HL-60 (cell line): ENCODE results near the gene MCCC2.

Experiments used
- DNase-seq, 2 experiments: peaks; one replicate each; pipeline ENCODE4 v3.0.0-alpha.2; 2010 to 2020; ENCODE audit warnings: low read depth in 1 of 2, low spot score in 1 of 2
- H3K27ac ChIP-seq: fragments of 250-450 bp; sonication (Bioruptor Pico); replicated peaks from 2 replicates; pipeline ENCODE4 v1.5.1; 2020; ENCODE audit warnings: mild to moderate bottlenecking, moderate library complexity
- H3K27me3 ChIP-seq: fragments of 250-450 bp; sonication (Bioruptor Pico); 2 replicates; pipeline ENCODE4 v1.5.1; 2021; ENCODE audit warnings: mild to moderate bottlenecking, moderate library complexity; ENCODE audit not compliant: insufficient read depth, poor library complexity, severe bottlenecking
- H3K4me3 ChIP-seq: replicated peaks from 2 replicates; pipeline ENCODE4 v1.5.1; 2011; ENCODE audit warnings: mild to moderate bottlenecking, control low read depth, low read length; ENCODE audit not compliant: insufficient read depth
- CTCF ChIP-seq: IDR thresholded peaks from one replicate; pipeline ENCODE4 v1.5.1; 2011; ENCODE audit warnings: low read length, control low read depth, inconsistent platforms; ENCODE audit not compliant: insufficient read depth
- GABPA ChIP-seq: IDR thresholded peaks from 2 replicates; pipeline ENCODE4 v1.6.1; 2012; ENCODE audit warnings: low read depth
- POLR2AphosphoS5 ChIP-seq: IDR thresholded peaks from 2 replicates; pipeline ENCODE4 v1.6.1; 2012; ENCODE audit warnings: low read depth
- REST ChIP-seq: IDR thresholded peaks from 2 replicates; pipeline ENCODE4 v1.6.1; 2012; ENCODE audit warnings: low read depth; ENCODE audit not compliant: insufficient replicate concordance
- SPI1 ChIP-seq: IDR thresholded peaks from 2 replicates; pipeline ENCODE4 v1.6.1; 2012; ENCODE audit warnings: low read depth, mild to moderate bottlenecking, borderline replicate concordance

MCCC2 gene

GRCh38 chr5:71680510-71680909 is 93.4 kb downstream of the MCCC2 start:
- Histone ChIP-seq H3K27me3 (no peaks in the 10 kb centered on the region), H3K4me3 (no peak overlapping the region), H3K27ac (no peak overlapping the region)
- no peak for DNase-seq
- TF ChIP-seq GABPA (no peak), CTCF (no peak), REST (no peak)

- DNase-seq = no peak
- no peak overlapping the region for H3K4me3 ChIP-seq
- no peak for TF ChIP-seq REST
- no peak for TF ChIP-seq CTCF
- no peak for TF ChIP-seq GABPA
- no peak for TF ChIP-seq SPI1
- no peak for TF ChIP-seq POLR2AphosphoS5
- H3K27ac ChIP-seq = no peak overlapping the region
- no peaks in the 10 kb centered on the region for H3K27me3 ChIP-seq
Measured at GRCh38 chr5:71681296-71681695, 94.2 kb downstream of the MCCC2 start.

GRCh38 chr5:71684309-71684708 is 97.2 kb downstream of the MCCC2 start:
- H3K4me3 ChIP-seq = no peak overlapping the region
- TF ChIP-seq GABPA = no peak
- TF ChIP-seq CTCF = no peak

GRCh38 chr5:71693828-71694427 is 106.8 kb downstream of the MCCC2 start:
- no peak for DNase-seq
- Histone ChIP-seq H3K4me3 (no peak overlapping the region), H3K27me3 (no peaks in the 10 kb centered on the region), H3K27ac (no peak overlapping the region)
- TF ChIP-seq POLR2AphosphoS5 = no peak
- TF ChIP-seq SPI1 = no peak
- no peak for TF ChIP-seq CTCF
- no peak for TF ChIP-seq REST
- TF ChIP-seq GABPA = no peak

More at GRCh38 chr5:71684309-71684708, 97.2 kb downstream of the MCCC2 start:
- no peak for DNase-seq
- no peaks in the 10 kb centered on the region for H3K27me3 ChIP-seq
- H3K27ac ChIP-seq = no peak overlapping the region
